ENCODE data around the gene RTN1.

Gene RTN1

GRCh38 chr14:59601056-59601455, 269.5 kb downstream of the RTN1 start:
- TF ChIP-seq Cebpa-rat (IDR thresholded peaks at IDR 0.05), result no peak
- no peaks in the 10 kb centered on the region for H3K36me3 ChIP-seq
- no peak overlapping the region for H3K9ac ChIP-seq
- H3K4me1 ChIP-seq, result no peaks in the 10 kb centered on the region
- H3K4me2 ChIP-seq, result no peak overlapping the region
- H3K27me3 ChIP-seq, result no peaks in the 10 kb centered on the region
- no peaks in the 10 kb centered on the region for H3K9me3 ChIP-seq
- no peak overlapping the region for H3K4me3 ChIP-seq
- H4K20me1 ChIP-seq, result no peaks in the 10 kb centered on the region
- H3K27ac ChIP-seq, result no peak overlapping the region

- H3K4me1 ChIP-seq, result no peaks in the 10 kb centered on the region
- no peak overlapping the region for H3K9ac ChIP-seq
- no peak overlapping the region for H3K27ac ChIP-seq
- H3K36me3 ChIP-seq, result no peaks in the 10 kb centered on the region
- H3K27me3 ChIP-seq, result no peaks in the 10 kb centered on the region
- no peak overlapping the region for H3K4me2 ChIP-seq
- H3K4me3 ChIP-seq, result no peak overlapping the region
- no peaks in the 10 kb centered on the region for H4K20me1 ChIP-seq
- no peaks in the 10 kb centered on the region for H3K9me3 ChIP-seq
- no peak for TF ChIP-seq Cebpa-rat (IDR thresholded peaks at IDR 0.05)
Observed at GRCh38 chr14:59600211-59600945, 270.2 kb downstream of the RTN1 start.

- Histone ChIP-seq H3K4me2 (no peak overlapping the region), H3K27ac (no peak overlapping the region), H3K36me3 (no peaks in the 10 kb centered on the region), H3K4me3 (no peak overlapping the region), H3K4me1 (no peaks in the 10 kb centered on the region), H3K9ac (no peak overlapping the region), H3K27me3 (no peaks in the 10 kb centered on the region), H3K9me3 (peaks cover 10% of the 10 kb centered on the region), H4K20me1 (no peaks in the 10 kb centered on the region)
- TF ChIP-seq Cebpa-rat (IDR thresholded peaks at IDR 0.05), result no peak
Observed at GRCh38 chr14:59595071-59595470, 275.5 kb downstream of the RTN1 start.

GRCh38 chr14:59591641-59592370, 278.8 kb downstream of the RTN1 start:
- TF ChIP-seq Cebpa-rat (IDR thresholded peaks at IDR 0.05), result no peak
- Histone ChIP-seq H3K4me2 (no peak overlapping the region), H3K36me3 (no peaks in the 10 kb centered on the region), H3K27ac (no peak overlapping the region), H3K4me1 (no peaks in the 10 kb centered on the region), H3K9ac (no peak overlapping the region), H4K20me1 (no peaks in the 10 kb centered on the region), H3K9me3 (peaks cover 10% of the 10 kb centered on the region), H3K27me3 (no peaks in the 10 kb centered on the region), H3K4me3 (no peak overlapping the region)

GRCh38 chr14:59588101-59588500, 282.5 kb downstream of the RTN1 start:
- TF ChIP-seq Cebpa-rat (IDR thresholded peaks at IDR 0.05), result no peak
- H3K27ac ChIP-seq, result no peak overlapping the region
- peaks cover 10% of the 10 kb centered on the region for H3K9me3 ChIP-seq
- no peaks in the 10 kb centered on the region for H3K36me3 ChIP-seq
- H3K9ac ChIP-seq, result no peak overlapping the region
- no peak overlapping the region for H3K4me3 ChIP-seq
- H3K4me2 ChIP-seq, result no peak overlapping the region
- no peaks in the 10 kb centered on the region for H4K20me1 ChIP-seq
- peaks cover 11% of the 10 kb centered on the region; the same call in 1 of the 2 replicates for H3K4me1 ChIP-seq
- no peaks in the 10 kb centered on the region for H3K27me3 ChIP-seq

- Histone ChIP-seq H3K9me3 (no peaks in the 10 kb centered on the region), H3K4me3 (no peak overlapping the region), H3K27ac (no peak overlapping the region), H4K20me1 (no peaks in the 10 kb centered on the region), H3K27me3 (no peaks in the 10 kb centered on the region), H3K4me1 (peaks cover 17% of the 10 kb centered on the region), H3K4me2 (peak overlapping the region; percentile 3; the same call in 1 of the 2 replicates), H3K9ac (no peak overlapping the region), H3K36me3 (no peaks in the 10 kb centered on the region)
- no peak for TF ChIP-seq Cebpa-rat (IDR thresholded peaks at IDR 0.05)
Observed at GRCh38 chr14:59585891-59586554, 284.6 kb downstream of the RTN1 start.

- H3K27ac ChIP-seq, result no peak overlapping the region
- no peaks in the 10 kb centered on the region for H3K36me3 ChIP-seq
- peaks cover 17% of the 10 kb centered on the region for H3K4me1 ChIP-seq
Observed at GRCh38 chr14:59583755-59584154, 286.8 kb downstream of the RTN1 start.

GRCh38 chr14:59582845-59583509, 287.6 kb downstream of the RTN1 start:
- no peak overlapping the region for H3K4me2 ChIP-seq
- H3K36me3 ChIP-seq, result no peaks in the 10 kb centered on the region
- H3K9me3 ChIP-seq, result no peaks in the 10 kb centered on the region
- no peaks in the 10 kb centered on the region for H3K27me3 ChIP-seq
- H4K20me1 ChIP-seq, result no peaks in the 10 kb centered on the region
- H3K27ac ChIP-seq, result no peak overlapping the region
- H3K9ac ChIP-seq, result no peak overlapping the region
- H3K4me3 ChIP-seq, result no peak overlapping the region
- H3K4me1 ChIP-seq, result peaks cover 17% of the 10 kb centered on the region
- TF ChIP-seq Cebpa-rat (IDR thresholded peaks at IDR 0.05), result no peak

More at GRCh38 chr14:59583755-59584154, 286.8 kb downstream of the RTN1 start:
- no peak for TF ChIP-seq Cebpa-rat (IDR thresholded peaks at IDR 0.05)
- no peaks in the 10 kb centered on the region for H4K20me1 ChIP-seq
- no peaks in the 10 kb centered on the region for H3K9me3 ChIP-seq
- no peak overlapping the region for H3K9ac ChIP-seq
- H3K4me2 ChIP-seq, result no peak overlapping the region
- no peak overlapping the region for H3K4me3 ChIP-seq
- no peaks in the 10 kb centered on the region for H3K27me3 ChIP-seq

- H3K4me1 ChIP-seq, result peaks cover 17% of the 10 kb centered on the region
- no peak overlapping the region for H3K4me3 ChIP-seq
- H3K9ac ChIP-seq, result no peak overlapping the region
- H3K27ac ChIP-seq, result no peak overlapping the region
- no peaks in the 10 kb centered on the region for H3K36me3 ChIP-seq
- no peaks in the 10 kb centered on the region for H4K20me1 ChIP-seq
- no peaks in the 10 kb centered on the region for H3K27me3 ChIP-seq
- no peaks in the 10 kb centered on the region for H3K9me3 ChIP-seq
- peak overlapping the region; percentile 6; the same call in 1 of the 2 replicates for H3K4me2 ChIP-seq
- no peak for TF ChIP-seq Cebpa-rat (IDR thresholded peaks at IDR 0.05)
Observed at GRCh38 chr14:59582161-59582560, 288.4 kb downstream of the RTN1 start.

Data from BLaER1 (cell line).